Astrocyte (in vitro differentiated cells and primary cell): Measurements from ENCODE around the gene ARHGDIA.

Source experiments
- EZH2 ChIP-seq: IDR thresholded peaks from 2 replicates; pipeline ENCODE4 v1.6.1; 2012; ENCODE audit warnings: mild to moderate bottlenecking, low read length, inconsistent platforms; ENCODE audit not compliant: insufficient read depth
- TF ChIP-seq, protein P1 (sequence below): IDR thresholded peaks from 2 replicates; pipeline ENCODE4 v1.5.1; 2011; ENCODE audit warnings: low read depth, mild to moderate bottlenecking, inconsistent platforms, low read length, moderate library complexity; ENCODE audit not compliant: insufficient read depth

DNA sequence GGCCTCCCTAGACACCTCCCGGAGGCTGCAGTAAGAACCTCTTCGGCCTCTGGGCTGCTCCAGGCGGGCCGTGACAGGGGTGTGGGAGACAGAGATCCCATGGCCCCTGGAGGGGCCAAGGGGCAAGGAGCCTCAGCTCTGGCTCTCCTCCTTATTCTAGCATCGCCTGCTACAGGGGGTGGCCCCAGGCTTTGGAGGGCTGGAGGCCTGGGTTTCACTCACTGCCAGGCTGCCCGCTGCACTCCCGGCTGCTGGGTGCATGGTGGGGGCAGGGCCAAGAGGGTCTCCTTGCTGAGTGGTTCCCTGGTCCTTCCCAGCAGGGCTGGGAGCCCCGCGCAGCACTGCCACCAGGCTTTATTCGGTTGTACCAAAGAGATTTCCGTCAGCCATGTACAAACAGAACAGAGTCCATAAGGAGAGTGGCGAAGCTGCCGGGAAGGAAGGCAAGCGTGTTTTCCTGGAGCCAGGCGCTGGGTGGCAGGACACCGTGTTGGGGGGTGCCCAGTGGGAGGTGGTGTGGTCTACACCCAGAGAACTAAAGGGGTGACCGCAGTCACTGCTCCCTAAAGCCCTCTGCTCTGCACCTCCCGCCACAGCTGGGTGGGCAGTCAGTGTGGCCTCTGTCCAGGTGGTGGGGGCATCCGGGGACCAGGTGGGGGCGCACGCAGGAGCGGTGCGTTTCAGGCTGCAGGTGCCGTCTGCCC lies 32.9 kb upstream of the ARHGDIA start:
- TF ChIP-seq, protein P1, sequence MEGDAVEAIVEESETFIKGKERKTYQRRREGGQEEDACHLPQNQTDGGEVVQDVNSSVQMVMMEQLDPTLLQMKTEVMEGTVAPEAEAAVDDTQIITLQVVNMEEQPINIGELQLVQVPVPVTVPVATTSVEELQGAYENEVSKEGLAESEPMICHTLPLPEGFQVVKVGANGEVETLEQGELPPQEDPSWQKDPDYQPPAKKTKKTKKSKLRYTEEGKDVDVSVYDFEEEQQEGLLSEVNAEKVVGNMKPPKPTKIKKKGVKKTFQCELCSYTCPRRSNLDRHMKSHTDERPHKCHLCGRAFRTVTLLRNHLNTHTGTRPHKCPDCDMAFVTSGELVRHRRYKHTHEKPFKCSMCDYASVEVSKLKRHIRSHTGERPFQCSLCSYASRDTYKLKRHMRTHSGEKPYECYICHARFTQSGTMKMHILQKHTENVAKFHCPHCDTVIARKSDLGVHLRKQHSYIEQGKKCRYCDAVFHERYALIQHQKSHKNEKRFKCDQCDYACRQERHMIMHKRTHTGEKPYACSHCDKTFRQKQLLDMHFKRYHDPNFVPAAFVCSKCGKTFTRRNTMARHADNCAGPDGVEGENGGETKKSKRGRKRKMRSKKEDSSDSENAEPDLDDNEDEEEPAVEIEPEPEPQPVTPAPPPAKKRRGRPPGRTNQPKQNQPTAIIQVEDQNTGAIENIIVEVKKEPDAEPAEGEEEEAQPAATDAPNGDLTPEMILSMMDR, result no peak
- TF ChIP-seq EZH2, result no peak
